IMR-90 (cell line): ENCODE results near the gene PCED1B. TPM values are rescaled to one million over a fixed set of nuclear protein-coding genes. Genes with fewer than 3 reads are reported as not detected.

Experiments used
- ATAC-seq: fragments of 200-7000 bp; cut with Tn5 transposase; 2 replicates; pipeline ENCODE4 v1.9.1; 2020; ENCODE audit warnings: low read depth, mild to moderate bottlenecking, moderate library complexity
- BruUV-seq: library from RNA; stranded (reverse); fragments of 400-500 nt; replicated peaks from 2 replicates; lab custom pipeline; 2021; lab: Mats Ljungman, UMichigan
- CTCF ChIA-PET: fragments of 300-600 bp; formaldehyde crosslinking; extraction: SDS; loops from one replicate; lab custom pipeline; 2021; ENCODE audit warnings: antibody characterized with exemption; lab: Yijun Ruan, JAX
- POLR2A ChIA-PET: fragments of 300-600 bp; sonication (Branson Sonifier 250); formaldehyde crosslinking; loops from one replicate; lab custom pipeline; 2022; ENCODE audit warnings: antibody characterized with exemption; ENCODE audit not compliant: unreplicated experiment; lab: Charles Lee
- DNase-seq: peaks from one replicate; pipeline ENCODE4 v3.0.0; 2013
- H2AFZ ChIP-seq: replicated peaks from 2 replicates; pipeline ENCODE3; 2013; ENCODE audit warnings: low read length, mild to moderate bottlenecking; ENCODE audit not compliant: poor library complexity
- H2AK5ac ChIP-seq: 2 replicates; pipeline ENCODE4 v1.6.1; 2013; ENCODE audit warnings: low read depth, low read length, inconsistent platforms
- H2AK9ac ChIP-seq: replicated peaks from 2 replicates; pipeline ENCODE3; 2013; ENCODE audit warnings: mild to moderate bottlenecking, low read depth, low read length, moderate library complexity; ENCODE audit not compliant: poor library complexity
- H2BK120ac ChIP-seq: 2 replicates; pipeline ENCODE4 v1.6.1; 2013; ENCODE audit warnings: low read depth, low read length, inconsistent platforms
- H2BK15ac ChIP-seq: 3 replicates; pipeline ENCODE4 v1.6.1; 2013; ENCODE audit warnings: low read depth, low read length, inconsistent platforms
- H2BK20ac ChIP-seq: 2 replicates; pipeline ENCODE4 v1.6.1; 2013; ENCODE audit warnings: low read depth, mild to moderate bottlenecking, inconsistent platforms, low read length, moderate library complexity
- H2BK5ac ChIP-seq: 2 replicates; pipeline ENCODE4 v1.6.1; 2013; ENCODE audit warnings: mild to moderate bottlenecking, low read depth, low read length, inconsistent platforms; ENCODE audit not compliant: poor library complexity, severe bottlenecking
- H3K14ac ChIP-seq: replicated peaks from 2 replicates; pipeline ENCODE4 v1.6.1; 2013; ENCODE audit warnings: low read depth, low read length, inconsistent platforms
- H3K18ac ChIP-seq: 2 replicates; pipeline ENCODE4 v1.6.1; 2013; ENCODE audit warnings: low read depth, low read length, control low read depth
- H3K23ac ChIP-seq: 2 replicates; pipeline ENCODE4 v1.6.1; 2013; ENCODE audit warnings: low read depth, low read length, inconsistent platforms
- H3K27ac ChIP-seq: 2 replicates; pipeline ENCODE4 v1.5.1; 2013; ENCODE audit warnings: mild to moderate bottlenecking, control low read depth, low read length; ENCODE audit not compliant: insufficient read depth
- H3K27me3 ChIP-seq: 2 replicates; pipeline ENCODE4 v1.6.1; 2013; ENCODE audit warnings: low read length; ENCODE audit not compliant: control insufficient read depth, insufficient read depth
- H3K36me3 ChIP-seq: 2 replicates; pipeline ENCODE4 v1.6.1; 2013; ENCODE audit warnings: low read length, mixed read lengths; ENCODE audit not compliant: control insufficient read depth, insufficient read depth
- H3K4ac ChIP-seq: 2 replicates; pipeline ENCODE4 v1.6.1; 2013; ENCODE audit warnings: low read depth, low read length, inconsistent platforms
- H3K4me1 ChIP-seq: 2 replicates; pipeline ENCODE4 v1.6.1; 2013; ENCODE audit warnings: low read length, mixed read lengths; ENCODE audit not compliant: control insufficient read depth, insufficient read depth
- H3K4me2 ChIP-seq: 2 replicates; pipeline ENCODE4 v1.6.1; 2013; ENCODE audit warnings: low read depth, mild to moderate bottlenecking, control low read depth, low read length, moderate library complexity
- H3K4me3 ChIP-seq: 2 replicates; pipeline ENCODE4 v1.5.1; 2013; ENCODE audit warnings: low read depth, mild to moderate bottlenecking, control low read depth, low read length, moderate library complexity; ENCODE audit not compliant: insufficient read depth
- H3K56ac ChIP-seq: 2 replicates; pipeline ENCODE4 v1.6.1; 2013; ENCODE audit warnings: low read length, inconsistent platforms; ENCODE audit not compliant: insufficient read depth; ENCODE audit errors: extremely low read depth
- H3K79me1 ChIP-seq, 2 experiments: 2 replicates each; pipeline ENCODE4 v1.6.1; 2013; ENCODE audit warnings: low read length in 2 of 2, inconsistent platforms in 1 of 2, low read depth in 1 of 2
- H3K9ac ChIP-seq: 2 replicates; pipeline ENCODE4 v1.6.1; 2013; ENCODE audit warnings: low read depth, low read length, control low read depth
- H3K9me1 ChIP-seq: 2 replicates; pipeline ENCODE4 v1.6.1; 2013; ENCODE audit warnings: low read length, inconsistent platforms; ENCODE audit not compliant: insufficient read depth
- H3K9me3 ChIP-seq: 2 replicates; pipeline ENCODE4 v1.6.1; 2013; ENCODE audit warnings: low read length; ENCODE audit not compliant: control insufficient read depth, insufficient read depth
- H4K20me1 ChIP-seq: 2 replicates; pipeline ENCODE4 v1.6.1; 2013; ENCODE audit warnings: low read length, inconsistent platforms; ENCODE audit not compliant: insufficient read depth
- H4K5ac ChIP-seq: 2 replicates; pipeline ENCODE4 v1.6.1; 2013; ENCODE audit warnings: mild to moderate bottlenecking, low read depth, low read length, control low read depth
- H4K8ac ChIP-seq, 2 experiments: 2 replicates each; pipeline ENCODE4 v1.6.1; 2013; ENCODE audit warnings: low read depth in 2 of 2, low read length in 2 of 2, control low read depth in 1 of 2, inconsistent platforms in 1 of 2
- H4K91ac ChIP-seq: 2 replicates; pipeline ENCODE4 v1.6.1; 2013; ENCODE audit warnings: low read depth, low read length, inconsistent platforms; ENCODE audit not compliant: insufficient read depth
- POLR2A ChIP-seq: IDR thresholded peaks from 2 replicates; pipeline ENCODE4 v1.6.1; 2012; ENCODE audit warnings: mild to moderate bottlenecking, low read depth, low read length
- WGBS, 2 experiments: methylation state at CpG; one replicate each; pipeline versions ENCODE4 v1.1.5 to v1.1.7; 2013; ENCODE audit warnings: missing lambda C conversion rate in 2 of 2; ENCODE audit not compliant: insufficient read length in 1 of 2; ENCODE audit errors: extremely low coverage in 2 of 2; 5-methylcytosine and 5-hydroxymethylcytosine counted together
- dilution Hi-C: fragments of 300-500 bp; cut with HindIII; formaldehyde crosslinking; loops from one replicate; pipeline ENCODE4 v1.14.3; 2018; ENCODE audit warnings: low sequenced_read_pairs; ENCODE audit not compliant: unreplicated experiment
- in situ Hi-C: fragments of 300-500 bp; cut with MboI; formaldehyde crosslinking; loops from 3 replicates; pipeline ENCODE4 v1.14.3; 2019; ENCODE audit warnings: low sequenced_read_pairs, inconsistent platforms, mixed read lengths
- intact Hi-C: fragments of 100-400 bp; cut with micrococcal nuclease; formaldehyde crosslinking; loops from 2 replicates; pipeline ENCODE4 v1.10.0; 2022
- polyA plus RNA-seq, 3 experiments: library from polyadenylated mRNA; depleted of rRNA; stranded (reverse); fragments of >200 nt; gene quantifications; 2 replicates each; pipeline ENCODE4 v1.2.3, GENCODE V29; 2012; ENCODE audit warnings: low replicate concordance in 1 of 3
- total RNA-seq: library from RNA; depleted of rRNA; stranded (reverse); fragments of >200 nt; gene quantifications from 2 replicates; pipeline ENCODE4 v1.2.3, GENCODE V29; 2012

The PCED1B gene
- total and polyA plus RNA-seq, 2 of the 4 experiments (the other 2 are of a cell fraction) = 0.36 to 2.6 TPM

DNA sequence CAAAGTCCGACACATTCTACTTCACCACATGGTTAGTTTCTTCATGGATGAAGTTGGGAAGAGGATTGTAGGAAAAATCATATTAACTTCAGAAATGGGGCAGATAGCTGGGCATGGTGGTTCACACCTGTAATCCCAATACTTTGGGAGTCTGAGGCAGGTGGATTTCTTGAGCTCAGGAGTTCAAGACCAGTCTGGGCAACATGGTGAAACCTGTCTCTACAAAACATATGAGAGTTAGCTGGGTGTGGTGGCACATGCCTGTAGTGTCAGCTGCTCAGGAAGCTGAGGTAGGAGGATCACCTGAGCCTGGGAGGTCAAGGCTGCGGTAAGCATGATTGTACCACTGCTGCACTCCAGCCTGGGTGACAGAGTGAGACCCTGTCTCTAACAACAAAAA, 49.5 kb upstream of the PCED1B start:
- in situ Hi-C loops = loop anchor here (5.0 to 10.0 kb wide), 3 partner anchors 277 to 655 kb away; no protein-coding TSS in a partner anchor
- no TSS peak for BruUV-seq
- Histone ChIP-seq H3K4ac (no peak overlapping the region), H2BK120ac (no peak overlapping the region), H3K9ac (no peak overlapping the region), H3K9me1 (peaks cover 5% of the 10 kb centered on the region; the same call in 1 of the 2 replicates), H2AK9ac (no peak overlapping the region), H3K14ac (no peak overlapping the region), H3K79me1 (no peaks in the 10 kb centered on the region), H3K4me1 (peaks cover 5% of the 10 kb centered on the region), H2BK20ac (no peak overlapping the region), H2AK5ac (no peak overlapping the region), H2BK5ac (no peak overlapping the region), H3K27ac (no peak overlapping the region), H4K5ac (no peak overlapping the region), H4K8ac (no peak overlapping the region), H2AFZ (no peak overlapping the region), H3K27me3 (no peaks in the 10 kb centered on the region), H3K18ac (no peak overlapping the region), H4K91ac (no peak overlapping the region), H3K56ac (no peak overlapping the region), H2BK15ac (no peak overlapping the region), H3K4me3 (no peak overlapping the region), H3K4me2 (no peak overlapping the region), H3K23ac (no peak overlapping the region), H4K20me1 (no peaks in the 10 kb centered on the region), H3K36me3 (no peaks in the 10 kb centered on the region), H3K9me3 (no peaks in the 10 kb centered on the region)
- dilution Hi-C loops = no loop called here
- DNase-seq (no peak), ATAC-seq (no peak)
- no peak for TF ChIP-seq POLR2A
- ChIA-PET POLR2A (no interaction called here), CTCF (no interaction called here)
- intact Hi-C loops = loop anchor here (5.0 to 10.0 kb wide), 3 partner anchors 47 to 745 kb away; partner anchors contain the start of genes AMIGO2, PCED1B and SLC48A1
- no CpG with 5 or more reads among the region's 2 CpGs for WGBS, 2 experiments
